GM12878 (cell line): ENCODE data around the gene DYRK1B. TPM values are rescaled to one million over a fixed set of nuclear protein-coding genes. Genes with fewer than 3 reads are reported as not detected.

Source experiments
- CUX1 ChIP-seq: IDR thresholded peaks from 2 replicates; pipeline ENCODE4 v1.6.1; 2012; ENCODE audit warnings: improper control_type of control experiment, low read depth, low read length; ENCODE audit not compliant: insufficient replicate concordance
- E2F4 ChIP-seq: IDR thresholded peaks from 2 replicates; pipeline ENCODE4 v1.6.1; 2012; ENCODE audit warnings: low read depth, low read length, improper control_type of control experiment
- FOXK2 ChIP-seq: fragments of 450-650 bp; IDR thresholded peaks from 2 replicates; pipeline ENCODE4 v1.6.1; 2017; ENCODE audit warnings: mild to moderate bottlenecking, moderate library complexity
- FOXM1 ChIP-seq: IDR thresholded peaks from 2 replicates; pipeline ENCODE4 v1.6.1; 2012; ENCODE audit warnings: low read depth, mild to moderate bottlenecking, inconsistent platforms, low read length, moderate library complexity
- NFXL1 ChIP-seq: fragments of 450-650 bp; IDR thresholded peaks from 2 replicates; pipeline ENCODE4 v1.6.1; 2017; ENCODE audit warnings: antibody characterized with exemption, mild to moderate bottlenecking, borderline replicate concordance
- RELA ChIP-seq: fragments of 450-650 bp; IDR thresholded peaks from 2 replicates; pipeline ENCODE4 v1.8.0; 2014; ENCODE audit warnings: borderline replicate concordance; ENCODE audit not compliant: partially characterized antibody
- REST ChIP-seq: IDR thresholded peaks from 2 replicates; pipeline ENCODE4 v1.6.1; 2012; ENCODE audit warnings: mild to moderate bottlenecking, low read depth, low read length
- SMAD5 ChIP-seq: IDR thresholded peaks from 2 replicates; pipeline ENCODE4 v1.6.1; 2016; ENCODE audit warnings: antibody characterized with exemption, low read depth
- STAT3 ChIP-seq: IDR thresholded peaks from 2 replicates; pipeline ENCODE4 v1.6.1; 2011; ENCODE audit warnings: low read depth, low read length, improper control_type of control experiment
- TAF1 ChIP-seq: IDR thresholded peaks from 2 replicates; pipeline ENCODE4 v1.6.1; 2011; ENCODE audit warnings: mild to moderate bottlenecking, low read depth, low read length, borderline replicate concordance
- TCF12 ChIP-seq: IDR thresholded peaks from 2 replicates; pipeline ENCODE4 v1.6.1; 2011; ENCODE audit warnings: low read depth, mild to moderate bottlenecking, low read length
- ZBTB11 ChIP-seq: fragments of 450-650 bp; formaldehyde crosslinking; IDR thresholded peaks from 2 replicates; pipeline ENCODE4 v1.5.0; 2022; ENCODE audit warnings: mild to moderate bottlenecking, missing genetic modification characterization
- ZNF207 ChIP-seq: fragments of 450-650 bp; IDR thresholded peaks from 2 replicates; pipeline ENCODE4 v1.6.1; 2014; ENCODE audit warnings: antibody characterized with exemption, mild to moderate bottlenecking, borderline replicate concordance
- polyA plus RNA-seq, 11 experiments: library from polyadenylated mRNA; depleted of rRNA in 4 of 11; unstranded in 6 of 11; stranded (reverse) in 5 of 11; fragments of >200 nt; fragmentation: Nextera tagmentation in 4 of 11; fragmentation: Illumina TruSeq in 1 of 11; extraction: Ambion mirVana in 4 of 11; extraction: Trizol in 1 of 11; gene quantifications; 1 replicate in 1 of 11; 2 replicates in 10 of 11; pipeline versions ENCODE4 v1.2.1 to v1.2.3, GENCODE V29; 2011 to 2016; ENCODE audit warnings: inconsistent platforms in 2 of 11, missing spikeins in 2 of 11, low read depth in 1 of 11
- total RNA-seq, 4 experiments: library from RNA; depleted of rRNA in 3 of 4; stranded (reverse); fragments of >200 nt in 3 of 4; fragmentation: Illumina TruSeq in 1 of 4; extraction: Trizol in 1 of 4; gene quantifications; 2 replicates each; pipeline versions ENCODE4 v1.2.1 to v1.2.3, GENCODE V29; 2013 to 2021

The DYRK1B gene
- total and polyA plus RNA-seq, 10 of the 15 experiments (the other 5 are each of a cell fraction or from before 2014, with no cell fraction given): 0.07 to 10.2 (median 3.4) TPM; not detected in 1

GRCh38 chr19:39845933-39846677 is 12.1 kb upstream of the DYRK1B start, which contains the start of gene FBL (continued):
- TF ChIP-seq CUX1: peak; percentile 36
- TF ChIP-seq SMAD5: peak; percentile 88
- TF ChIP-seq NFXL1: no peak
- TF ChIP-seq STAT3: no peak
- no peak for TF ChIP-seq ZNF207
- TF ChIP-seq REST: no peak
- TF ChIP-seq TCF12: 0 out of 2 replicates have a peak, but pooled peaks have one; percentile 22
- no peak for TF ChIP-seq FOXM1
- peak; percentile 24 for TF ChIP-seq RELA
- TF ChIP-seq E2F4: no peak; the same call in 1 of the 2 replicates
- no peak for TF ChIP-seq FOXK2
- no peak for TF ChIP-seq ZBTB11 (CRISPR knock-in tag)
- peak; percentile 83 for TF ChIP-seq TAF1
